Left lung (tissue), 10 donors: Measurements from ENCODE around the gene HSPB9. TPM values are rescaled to one million over a fixed set of nuclear protein-coding genes. Genes with fewer than 3 reads are reported as not detected.
"Not testable (repeated sequence)": the region's sequence is repeated elsewhere in the genome, so short reads cannot be mapped to it uniquely, and the experiment has no call there.

Source experiments
- ATAC-seq: fragments of 200-7000 bp; cut with Tn5 transposase; one replicate; pipeline ENCODE4 v1.9.1; 2020; ENCODE audit warnings: moderate library complexity
- DNase-seq, 4 donors: peaks; one replicate each; pipeline ENCODE4 v3.0.0-alpha.2; 2013 to 2020
- H3K27ac ChIP-seq, 2 donors: fragments of 200-600 bp; sonication (generic) in 1 of 2; one replicate each; pipeline versions ENCODE4 v1.5.0 to v1.8.0; 2020 to 2021
- H3K27me3 ChIP-seq, 2 donors: fragments of 200-600 bp; sonication (generic) in 1 of 2; one replicate each; pipeline versions ENCODE4 v1.5.0 to v1.8.0; 2020 to 2021
- H3K36me3 ChIP-seq, 2 donors: fragments of 200-600 bp; sonication (generic) in 1 of 2; one replicate each; pipeline versions ENCODE4 v1.5.0 to v1.8.0; 2020 to 2021
- H3K4me1 ChIP-seq, 2 donors: fragments of 200-600 bp; one replicate each; pipeline ENCODE4 v1.8.0; 2021
- H3K4me3 ChIP-seq, 2 donors: fragments of 200-600 bp; sonication (generic) in 1 of 2; one replicate each; pipeline versions ENCODE4 v1.5.0 to v1.8.0; 2020 to 2021; ENCODE audit warnings: mild to moderate bottlenecking in 1 of 2
- H3K9me3 ChIP-seq, 2 donors: fragments of 200-600 bp; sonication (generic) in 1 of 2; one replicate each; pipeline versions ENCODE4 v1.5.0 to v1.8.0; 2020 to 2021
- intact Hi-C, 2 donors: fragments of 100-400 bp; cut with DNase I; formaldehyde crosslinking; loops; one replicate each; pipeline versions ENCODE4 v1.11.2 to v1.14.2; 2022
- polyA plus RNA-seq, 6 donors: library from polyadenylated mRNA; unstranded; fragments of 120-200 nt; gene quantifications; one replicate each; pipeline ENCODE4 v1.2.1, GENCODE V29; 2013; ENCODE audit not compliant: insufficient read length in 6 of 6
- total RNA-seq, 2 donors: library from RNA; stranded (reverse); fragmentation: NEBNext Ultra II Directional; extraction: Animal tissue kit (Norgen Biotek cat#: 25700); gene quantifications; one replicate each; pipeline ENCODE4 v1.2.1, GENCODE V29; 2021
- TF ChIP-seq, protein P1 (sequence below), 2 donors: fragments of 200-600 bp; sonication (generic) in 1 of 2; IDR thresholded peaks; one replicate each; pipeline versions ENCODE4 v1.5.0 to v1.8.0; 2021; ENCODE audit warnings: antibody characterized with exemption in 2 of 2
- donor health status: DM: no; HTN: yes; CAD: no.
- donor health status: DM: no; HTN: no; CAD: no.

Gene HSPB9
- total and polyA plus RNA-seq, 8 donors, result 0.24 to 0.43 (median 0.36) TPM; not detected in 2

DNA sequence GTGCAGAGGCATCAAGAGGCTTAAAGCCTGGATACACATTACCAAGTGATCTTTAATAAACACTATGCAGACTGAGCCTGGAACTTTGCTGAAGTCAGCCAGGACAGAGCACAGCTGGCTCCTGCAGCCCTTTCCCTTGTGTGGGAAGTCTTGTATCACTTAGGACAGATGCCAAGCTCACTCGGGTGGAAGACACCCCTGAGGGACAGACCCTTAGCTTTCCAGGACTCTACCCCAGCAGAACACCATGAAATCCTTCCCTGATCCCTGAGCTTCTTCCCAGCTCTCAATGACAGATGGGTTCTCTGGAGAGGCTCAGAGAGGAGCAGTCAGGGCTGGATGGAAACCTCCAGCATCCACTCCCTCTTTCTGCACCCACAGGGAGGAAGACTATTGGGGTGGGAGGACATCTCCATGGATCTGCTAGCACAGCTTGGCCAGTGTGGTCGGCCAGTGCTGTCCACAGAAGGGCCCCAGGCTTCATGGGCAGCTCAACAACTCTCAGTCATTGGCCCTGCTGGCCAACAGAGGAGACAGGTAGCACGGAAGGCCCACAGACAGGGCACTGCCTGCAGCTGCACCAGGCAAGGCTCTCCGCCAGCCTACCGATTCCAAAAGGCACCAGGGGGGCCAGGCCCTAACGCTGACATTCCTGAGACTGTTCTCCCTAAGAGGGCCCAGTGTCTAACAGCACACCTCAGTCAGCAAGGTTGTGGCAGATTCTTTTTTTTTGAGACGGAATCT, 16.3 kb downstream of the HSPB9 start:
- no peak for DNase-seq
- Histone ChIP-seq H3K4me3 (no peak overlapping the region), H3K9me3 (no peaks in the 10 kb centered on the region), H3K27ac (peak overlapping the region in 1 of 2 donors; percentile 33), H3K36me3 (peaks cover 0 to 57% of the 10 kb centered on the region in 2 donors), H3K4me1 (peaks cover 35 to 95% of the 10 kb centered on the region in 2 donors), H3K27me3 (no peaks in the 10 kb centered on the region)
- intact Hi-C loops, result no loop called here
- TF ChIP-seq, protein P1, sequence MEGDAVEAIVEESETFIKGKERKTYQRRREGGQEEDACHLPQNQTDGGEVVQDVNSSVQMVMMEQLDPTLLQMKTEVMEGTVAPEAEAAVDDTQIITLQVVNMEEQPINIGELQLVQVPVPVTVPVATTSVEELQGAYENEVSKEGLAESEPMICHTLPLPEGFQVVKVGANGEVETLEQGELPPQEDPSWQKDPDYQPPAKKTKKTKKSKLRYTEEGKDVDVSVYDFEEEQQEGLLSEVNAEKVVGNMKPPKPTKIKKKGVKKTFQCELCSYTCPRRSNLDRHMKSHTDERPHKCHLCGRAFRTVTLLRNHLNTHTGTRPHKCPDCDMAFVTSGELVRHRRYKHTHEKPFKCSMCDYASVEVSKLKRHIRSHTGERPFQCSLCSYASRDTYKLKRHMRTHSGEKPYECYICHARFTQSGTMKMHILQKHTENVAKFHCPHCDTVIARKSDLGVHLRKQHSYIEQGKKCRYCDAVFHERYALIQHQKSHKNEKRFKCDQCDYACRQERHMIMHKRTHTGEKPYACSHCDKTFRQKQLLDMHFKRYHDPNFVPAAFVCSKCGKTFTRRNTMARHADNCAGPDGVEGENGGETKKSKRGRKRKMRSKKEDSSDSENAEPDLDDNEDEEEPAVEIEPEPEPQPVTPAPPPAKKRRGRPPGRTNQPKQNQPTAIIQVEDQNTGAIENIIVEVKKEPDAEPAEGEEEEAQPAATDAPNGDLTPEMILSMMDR (IDR thresholded peaks at IDR 0.05), result no peak
- no peak for ATAC-seq

DNA sequence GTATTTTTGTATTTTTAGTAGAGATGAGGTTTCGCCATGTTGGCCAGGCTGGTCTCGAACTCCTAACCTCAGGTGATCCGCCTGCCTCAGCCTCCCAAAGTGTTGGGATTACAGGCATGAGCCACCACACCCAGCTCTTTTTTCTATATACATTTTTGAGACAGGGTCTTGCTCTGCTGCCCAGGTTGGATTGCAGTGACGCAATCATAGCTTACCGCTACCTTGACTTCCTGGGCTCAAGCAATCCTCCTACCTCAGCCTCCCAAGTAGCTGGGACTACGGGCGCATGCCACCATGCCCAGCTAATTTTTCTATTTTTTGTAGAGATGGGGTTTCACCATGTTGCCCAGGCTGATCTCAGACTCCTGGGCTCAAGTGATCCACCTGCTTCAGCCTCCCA, 18.1 kb downstream of the HSPB9 start:
- H3K9me3 ChIP-seq, H3K4me3 ChIP-seq, ATAC-seq, DNase-seq, H3K27me3 ChIP-seq, H3K27ac ChIP-seq, intact Hi-C loops: not testable (repeated sequence)
- Histone ChIP-seq H3K4me1 (peaks cover 19 to 85% of the 10 kb centered on the region in 2 donors), H3K36me3 (peaks cover 0 to 72% of the 10 kb centered on the region in 2 donors)

DNA sequence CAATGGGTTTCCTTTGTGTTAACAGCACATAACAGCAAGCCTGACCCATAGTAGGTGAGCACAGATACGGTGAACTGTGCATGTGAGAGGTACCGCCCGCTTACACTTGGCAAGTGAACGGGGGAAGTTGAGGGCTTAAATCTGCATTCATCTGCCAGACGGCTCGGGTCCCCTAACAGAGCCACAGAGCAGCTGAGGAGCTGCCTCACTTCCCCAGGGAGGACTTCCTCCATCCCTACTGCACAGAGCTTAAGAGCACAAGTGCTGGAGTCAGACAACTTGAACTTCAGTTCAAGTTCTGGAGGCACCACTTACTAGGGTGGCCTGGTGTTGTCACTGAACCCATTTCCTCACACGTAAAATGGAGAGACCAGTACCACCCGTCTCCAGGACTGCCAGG, 18.8 kb downstream of the HSPB9 start:
- Histone ChIP-seq H3K36me3 (peaks cover 0 to 78% of the 10 kb centered on the region in 2 donors), H3K9me3 (no peaks in the 10 kb centered on the region), H3K4me3 (no peak overlapping the region), H3K4me1 (peaks cover 13 to 85% of the 10 kb centered on the region in 2 donors), H3K27ac (peak overlapping the region in 1 of 2 donors; percentile 40), H3K27me3 (no peaks in the 10 kb centered on the region)
- intact Hi-C loops, result no loop called here
- ATAC-seq, result peak; percentile 38
- TF ChIP-seq, protein P1 (IDR thresholded peaks at IDR 0.05), result no peak
- no peak for DNase-seq

DNA sequence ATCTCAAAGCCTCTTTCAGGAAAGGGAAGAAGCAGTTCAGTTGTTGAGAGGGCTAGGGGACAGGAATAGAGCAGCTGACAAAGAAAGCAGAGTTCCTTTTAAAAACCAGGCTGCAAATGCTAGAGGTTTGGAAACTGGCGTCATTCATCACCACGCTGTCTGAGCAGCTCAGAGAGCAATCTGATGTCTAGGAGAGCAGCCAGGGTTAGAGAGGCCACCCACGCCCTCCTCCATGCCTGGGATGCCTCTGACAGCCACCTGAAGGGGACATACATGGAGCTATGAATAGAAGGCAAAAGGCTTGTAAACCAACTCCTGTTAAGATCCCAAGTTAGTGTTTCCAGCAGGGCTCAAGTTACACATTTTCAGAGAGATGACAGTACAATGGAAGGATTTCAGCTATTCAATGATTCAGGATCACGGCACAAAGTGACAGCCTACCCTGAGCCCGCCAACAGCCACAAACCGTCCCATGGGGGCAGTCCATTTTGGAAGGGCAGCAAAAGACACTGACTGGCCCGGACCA, 19.8 kb downstream of the HSPB9 start:
- Histone ChIP-seq H3K36me3 (peaks cover 0 to 78% of the 10 kb centered on the region in 2 donors), H3K27ac (peak overlapping the region in 1 of 2 donors; percentile 40), H3K27me3 (no peaks in the 10 kb centered on the region), H3K4me3 (no peak overlapping the region), H3K9me3 (no peaks in the 10 kb centered on the region), H3K4me1 (peaks cover 11 to 76% of the 10 kb centered on the region in 2 donors)
- TF ChIP-seq, protein P1 (IDR thresholded peaks at IDR 0.05), result no peak
- intact Hi-C loops, result no loop called here
- DNase-seq (no peak), ATAC-seq (no peak)

DNA sequence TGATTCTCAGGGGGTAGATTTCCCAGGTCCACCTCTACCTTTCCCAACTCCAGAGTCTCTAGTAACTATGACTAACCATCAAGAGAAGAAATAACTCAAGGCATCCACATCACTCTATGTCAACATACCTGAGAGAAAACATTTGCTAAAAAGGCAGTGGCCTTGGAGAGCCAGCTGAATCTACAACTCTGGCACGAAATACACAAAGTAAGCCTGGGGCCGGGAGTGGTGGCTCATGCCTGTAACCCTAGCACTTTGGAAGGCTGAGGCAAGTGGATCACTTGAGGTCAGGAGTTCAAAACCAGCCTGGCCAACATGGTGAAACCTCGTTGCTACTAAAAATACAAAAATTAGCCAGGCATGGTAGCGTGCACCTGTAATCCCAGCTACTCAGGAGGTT, 20.5 kb downstream of the HSPB9 start:
- peak; percentile 58 for ATAC-seq
- H3K27me3 ChIP-seq, H3K4me3 ChIP-seq, intact Hi-C loops, H3K27ac ChIP-seq, DNase-seq, H3K9me3 ChIP-seq: not testable (repeated sequence)
- peaks cover 0 to 82% of the 10 kb centered on the region in 2 donors for H3K36me3 ChIP-seq
- H3K4me1 ChIP-seq, result peaks cover 10 to 72% of the 10 kb centered on the region in 2 donors

DNA sequence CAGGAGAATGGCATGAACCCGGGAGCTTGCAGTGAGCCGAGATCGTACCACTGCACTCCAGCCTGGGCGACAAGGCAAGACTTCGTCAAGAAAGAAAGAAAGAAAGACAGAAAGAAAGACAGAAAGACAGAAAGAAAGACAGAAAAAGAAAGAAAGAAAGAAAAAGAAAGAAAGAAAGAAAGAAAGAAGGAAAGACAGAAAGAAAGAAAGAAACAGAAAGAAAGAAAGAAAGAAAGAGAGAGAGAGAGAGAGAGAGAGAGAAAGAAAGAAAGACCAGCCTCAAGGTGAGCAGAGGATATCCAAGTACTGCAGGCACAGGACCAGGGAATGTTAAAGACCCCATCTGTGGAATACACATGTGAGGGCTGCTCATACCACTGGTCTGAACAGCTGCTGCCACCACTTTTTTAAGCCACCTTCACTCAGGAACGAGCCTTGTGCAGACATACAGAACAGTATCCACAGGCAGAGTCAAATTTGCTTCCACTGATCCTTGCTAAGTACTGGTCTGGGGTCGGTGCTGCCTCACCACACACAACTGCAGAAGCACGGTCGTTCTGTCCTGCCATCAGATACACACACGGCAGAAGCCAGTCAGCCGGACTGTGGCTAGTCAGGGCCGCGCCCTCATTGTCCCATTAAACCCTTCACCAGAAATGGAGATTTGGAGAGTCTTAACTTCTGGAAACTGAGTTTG, 24.5 kb downstream of the HSPB9 start:
- Histone ChIP-seq H3K4me3 (no peak overlapping the region), H3K27ac (no peak overlapping the region), H3K36me3 (peaks cover 0 to 88% of the 10 kb centered on the region in 2 donors), H3K9me3 (no peaks in the 10 kb centered on the region), H3K4me1 (peaks cover 0 to 66% of the 10 kb centered on the region in 2 donors), H3K27me3 (no peaks in the 10 kb centered on the region)
- ATAC-seq (no peak), DNase-seq (no peak)
- TF ChIP-seq, protein P1 (IDR thresholded peaks at IDR 0.05), result no peak
- intact Hi-C loops, result no loop called here
